SIG-M5 treated with dmso at 0.1 percent for 504 hours (cell line): ENCODE results near the gene ADD1.

ENCODE experiments used
- DNase-seq: peaks from one replicate; lab custom pipeline; 2025; ENCODE audit not compliant: unreplicated experiment; lab: John Stamatoyannopoulos, UW

The ADD1 gene

GRCh38 chr4:2834001-2834921 is 9.4 kb upstream of the ADD1 start:
- DNase-seq: no peak

DNA sequence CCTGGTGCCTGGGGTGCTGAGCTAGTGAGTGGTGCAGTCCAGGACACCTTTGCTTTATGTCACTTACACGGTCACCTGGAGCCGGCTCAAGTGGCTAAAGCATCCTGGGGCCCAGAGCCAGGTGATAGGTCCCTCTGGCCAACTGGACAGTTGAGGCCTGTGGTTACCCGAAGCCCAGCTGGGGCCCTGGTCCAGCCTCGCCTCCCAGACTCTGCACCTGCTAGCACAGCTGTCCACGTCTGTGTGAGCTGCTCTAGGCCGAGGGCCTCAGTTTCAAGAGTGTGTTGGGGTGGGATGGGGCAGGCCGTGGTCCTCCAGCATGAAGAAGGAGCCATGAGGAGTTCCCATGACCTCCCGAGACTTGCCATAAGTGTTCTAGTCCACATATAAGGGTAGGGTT is 7.7 kb upstream of the ADD1 start:
- no peak for DNase-seq

DNA sequence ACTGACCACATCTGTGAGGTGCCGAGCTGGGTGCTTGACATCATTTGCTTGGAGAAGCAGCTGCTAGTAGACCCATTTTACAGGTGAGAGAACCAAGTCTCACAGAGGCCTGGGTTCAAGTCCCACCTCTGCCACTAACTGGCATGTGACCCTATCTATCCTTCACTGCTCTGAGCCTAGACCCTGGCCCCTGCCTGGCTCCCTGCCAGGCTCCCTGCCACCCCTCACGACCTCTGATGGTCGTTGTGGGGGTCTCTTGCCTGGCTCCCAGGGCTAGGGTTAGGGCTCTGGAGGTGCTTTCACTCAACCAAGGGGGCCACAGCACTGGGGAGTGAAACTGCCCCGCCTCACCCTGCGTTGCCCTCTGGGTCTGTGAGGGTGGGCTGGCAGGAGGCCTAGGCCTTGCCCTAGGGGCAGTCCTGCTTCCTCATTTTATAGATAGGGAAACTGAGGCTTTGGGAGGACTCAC is 7.2 kb upstream of the ADD1 start:
- DNase-seq: no peak

DNA sequence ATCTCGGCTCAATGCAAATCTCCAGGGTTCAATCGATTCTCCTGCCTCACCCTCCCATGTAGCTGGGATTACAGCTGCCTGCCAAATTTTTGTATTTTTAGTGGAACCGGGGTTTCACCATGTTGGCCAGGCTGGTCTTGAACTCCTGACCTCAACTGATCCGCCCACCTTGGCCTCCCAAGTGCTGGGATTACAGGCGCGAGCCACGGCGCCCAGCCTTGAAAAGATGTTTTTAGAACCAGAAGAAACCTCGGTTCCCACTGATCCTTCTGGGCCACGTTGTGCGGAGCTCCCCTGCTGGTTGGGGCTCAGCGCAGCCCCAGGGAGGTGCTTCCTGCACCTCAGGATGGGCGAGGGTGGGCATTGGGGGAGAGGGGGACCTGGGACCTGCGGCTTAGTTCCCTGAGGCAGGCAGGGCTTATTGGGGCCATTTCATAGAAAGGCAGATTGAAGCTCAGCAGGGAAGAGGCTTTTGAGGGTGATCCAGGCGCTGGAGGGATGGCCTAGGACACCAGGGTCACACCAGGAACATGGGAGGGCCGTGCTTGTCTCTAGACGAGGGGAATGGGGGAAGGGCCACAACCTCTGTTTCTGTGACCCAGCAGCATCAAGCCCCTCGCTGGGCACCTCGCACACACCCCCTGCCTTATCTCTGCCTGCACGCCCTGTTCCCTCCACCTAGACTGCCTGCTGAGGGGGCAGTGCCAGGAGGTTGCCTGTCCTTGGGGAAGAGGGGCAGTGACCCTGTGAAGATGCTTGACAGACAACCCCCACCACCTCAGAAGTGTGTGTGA is 6.3 kb upstream of the ADD1 start:
- DNase-seq: no peak

GRCh38 chr4:2837904-2838496 is 5.6 kb upstream of the ADD1 start:
- no peak for DNase-seq

GRCh38 chr4:2839060-2839459 is 4.6 kb upstream of the ADD1 start:
- no peak for DNase-seq

GRCh38 chr4:2842687-2843262 is 869 bp upstream of the ADD1 start:
- no peak for DNase-seq

DNA sequence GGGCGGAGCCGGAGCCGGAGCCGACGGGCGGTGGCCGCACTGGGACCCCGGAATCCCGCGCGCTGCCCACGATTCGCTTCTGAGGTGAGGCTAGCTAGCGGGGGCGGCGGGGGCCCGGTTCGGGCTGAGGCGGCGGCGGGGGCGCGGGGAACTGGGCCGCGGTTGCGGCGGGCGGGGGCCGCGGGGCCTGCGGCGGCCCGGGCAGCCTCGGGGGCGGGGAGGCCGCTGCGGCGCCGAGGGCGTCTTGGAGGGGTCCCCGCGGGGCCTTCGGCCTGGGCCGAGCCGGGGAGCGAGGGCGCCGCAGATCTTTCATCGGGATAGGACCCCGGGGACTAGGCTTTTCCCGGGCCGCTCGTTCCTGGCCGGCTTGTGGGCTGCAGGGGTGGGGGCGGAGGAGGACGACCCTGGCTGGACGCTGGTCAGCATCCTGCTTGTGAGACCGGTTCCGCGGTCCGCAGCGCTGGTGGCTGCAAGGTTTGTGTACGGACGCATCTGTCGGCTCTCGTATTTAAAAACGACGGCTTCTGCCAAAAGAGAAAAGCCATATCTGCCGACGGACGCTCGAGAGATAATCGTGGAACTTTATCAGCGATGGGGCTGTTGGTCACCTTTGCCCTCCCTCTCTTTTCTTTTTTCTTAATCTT is 419 bp downstream of the ADD1 start:
- DNase-seq: no peak

- DNase-seq: no peak
Observed at GRCh38 chr4:2846172-2846571, 2.5 kb downstream of the ADD1 start.

DNA sequence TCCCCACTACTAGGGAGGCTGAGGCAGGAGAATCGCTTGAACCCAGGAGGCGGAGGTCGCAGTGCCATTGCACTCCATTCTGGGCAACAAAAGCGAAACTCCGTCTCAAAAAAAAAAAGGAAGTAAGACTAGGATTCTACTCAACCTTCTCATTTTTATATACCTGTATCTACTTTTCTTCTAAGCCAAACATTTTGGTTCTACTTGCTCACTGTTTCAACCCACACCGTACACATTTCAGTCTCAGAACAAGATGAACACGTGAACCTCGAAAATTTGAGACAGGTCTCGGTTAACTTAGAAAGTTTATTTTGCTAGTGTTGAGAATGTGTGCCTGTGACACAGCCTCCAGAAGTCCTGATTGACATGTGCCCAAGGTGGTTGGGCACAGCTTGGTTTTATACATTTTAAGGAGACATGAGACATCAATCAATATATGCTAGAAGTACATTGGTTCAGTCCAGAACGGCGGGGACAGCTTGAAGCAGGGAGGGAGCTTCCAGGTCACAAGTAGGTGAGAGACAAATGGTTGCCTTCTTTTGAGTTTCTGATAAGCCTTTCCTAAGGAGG is 3.7 kb downstream of the ADD1 start:
- no peak for DNase-seq

- DNase-seq: no peak
Observed at GRCh38 chr4:2848449-2848848, 4.8 kb downstream of the ADD1 start.

DNA sequence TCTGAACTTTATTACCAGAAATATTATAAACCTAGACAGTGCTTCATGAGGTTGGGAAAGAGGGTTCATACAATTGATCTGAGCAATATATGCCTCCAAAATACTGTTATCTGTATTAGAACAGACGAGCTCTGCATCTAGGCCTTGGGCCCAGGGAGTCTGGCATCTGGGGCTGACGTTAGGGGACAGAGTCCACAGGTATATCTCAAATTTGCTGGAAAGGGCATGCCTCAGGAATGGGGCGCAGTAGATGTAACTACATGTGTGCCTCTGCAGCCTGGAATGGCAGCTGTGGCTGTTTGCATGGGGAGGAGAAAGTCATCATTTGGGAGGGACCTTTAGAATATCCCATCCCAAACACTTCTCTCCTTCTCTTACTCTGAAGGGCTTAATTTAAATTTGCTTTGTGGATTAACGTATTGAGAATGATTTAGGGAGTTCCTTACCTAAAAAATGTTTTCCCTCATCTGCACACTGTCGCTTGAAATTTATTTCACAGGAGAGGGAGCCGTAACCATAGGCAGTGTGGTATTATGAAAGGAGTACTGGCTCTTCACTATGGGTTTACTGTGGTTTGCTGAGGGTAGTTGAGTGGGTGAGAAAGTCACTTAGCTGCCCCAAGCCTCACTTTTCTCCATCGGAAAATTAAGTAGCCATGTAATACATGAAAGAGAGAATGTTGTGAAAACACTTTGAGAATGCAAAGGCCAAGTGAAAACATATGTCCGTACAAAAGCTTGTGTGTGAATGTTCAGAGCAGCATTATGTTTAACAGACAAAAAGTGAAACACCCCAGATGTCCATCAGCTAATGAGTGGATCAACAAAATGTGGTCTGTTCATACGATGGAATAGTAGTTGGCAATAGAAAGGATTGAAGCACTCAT is 5.9 kb downstream of the ADD1 start:
- no peak for DNase-seq

- no peak for DNase-seq
Observed at GRCh38 chr4:2850966-2851798, 7.5 kb downstream of the ADD1 start.

DNA sequence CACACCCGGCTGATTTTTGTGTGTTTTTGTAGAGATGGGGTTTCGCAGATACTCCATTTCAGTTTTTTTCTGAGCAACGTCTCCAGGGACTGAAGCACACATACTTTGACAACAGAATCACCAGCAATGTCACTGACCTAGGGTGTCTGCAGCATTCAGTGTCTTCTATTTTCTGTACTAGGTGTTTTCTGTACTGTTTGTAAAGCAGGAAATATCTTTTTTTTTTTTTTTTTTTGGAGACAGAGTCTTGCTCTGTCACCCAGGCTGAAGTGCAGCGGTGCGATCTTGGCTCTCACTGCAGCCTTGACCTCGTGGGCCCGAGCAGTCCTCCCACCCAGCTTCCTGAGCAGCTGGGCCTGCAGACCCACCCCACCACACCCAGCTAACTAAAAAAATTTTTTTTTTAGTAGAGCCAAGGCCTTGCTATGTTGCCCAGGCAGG is 8.9 kb downstream of the ADD1 start:
- no peak for DNase-seq

GRCh38 chr4:2855584-2855983 is 11.9 kb downstream of the ADD1 start:
- DNase-seq: no peak

DNA sequence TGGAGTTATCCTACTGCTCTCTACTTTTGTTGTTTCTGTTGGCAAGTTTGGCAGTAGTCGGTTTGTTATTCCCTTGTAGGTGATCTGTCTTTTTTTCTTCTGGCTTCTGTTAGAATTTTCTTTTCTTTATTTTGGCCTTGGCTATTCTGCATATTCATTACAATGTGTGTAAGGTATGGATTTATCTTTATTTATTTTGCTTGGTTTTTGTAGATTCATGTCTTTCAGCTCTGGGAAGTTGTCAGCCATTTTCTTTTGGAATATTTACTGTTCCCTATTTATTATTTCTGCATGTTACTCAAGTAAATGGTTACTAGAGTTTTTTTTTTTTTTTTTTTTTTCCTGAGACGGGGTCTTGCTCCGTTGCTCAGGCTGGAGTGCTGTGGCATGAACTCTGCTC is 12.6 kb downstream of the ADD1 start:
- DNase-seq: no peak

- no peak for DNase-seq
Observed at GRCh38 chr4:2857349-2857927, 13.8 kb downstream of the ADD1 start.
